ENCODE data around the gene GPI. TPM values are rescaled to one million over a fixed set of nuclear protein-coding genes. Genes with fewer than 3 reads are reported as not detected.
A peak's percentile ranks its signal among the peaks of the same experiment; 100 is the strongest.
"Not testable (repeated sequence)": the region's sequence is repeated elsewhere in the genome, so short reads cannot be mapped to it uniquely, and the experiment has no call there.

GPI gene
- polyA plus RNA-seq, 3 donors, result 152 to 211 (median 172) TPM

GRCh38 chr19:34386645-34387445, 21.8 kb downstream of the GPI start:
- DNase-seq (ENCODE audit: extremely low read depth in 1 of 11, low read depth in 9 of 11, low spot score in 4 of 11), result no peak

GRCh38 chr19:34387446-34387810, 22.4 kb downstream of the GPI start:
- no peak for DNase-seq (ENCODE audit: extremely low read depth in 1 of 11, low read depth in 9 of 11, low spot score in 4 of 11)

GRCh38 chr19:34388745-34389144, 23.7 kb downstream of the GPI start:
- DNase-seq (ENCODE audit: extremely low read depth in 1 of 11, low read depth in 9 of 11, low spot score in 4 of 11), result not testable (repeated sequence)

- DNase-seq (ENCODE audit: extremely low read depth in 1 of 11, low read depth in 9 of 11, low spot score in 4 of 11), result no peak
Measured at GRCh38 chr19:34391813-34392212, 26.8 kb downstream of the GPI start.

- DNase-seq (ENCODE audit: extremely low read depth in 1 of 11, low read depth in 9 of 11, low spot score in 4 of 11), result no peak
Measured at GRCh38 chr19:34393031-34393430, 28.0 kb downstream of the GPI start.

GRCh38 chr19:34393629-34394028, 28.6 kb downstream of the GPI start:
- no peak for DNase-seq (ENCODE audit: extremely low read depth in 1 of 11, low read depth in 9 of 11, low spot score in 4 of 11)

GRCh38 chr19:34397853-34398252, 32.9 kb downstream of the GPI start:
- DNase-seq (ENCODE audit: extremely low read depth in 1 of 11, low read depth in 9 of 11, low spot score in 4 of 11), result no peak

GRCh38 chr19:34399886-34400285, 34.9 kb downstream of the GPI start:
- DNase-seq (ENCODE audit: extremely low read depth in 1 of 11, low read depth in 9 of 11, low spot score in 4 of 11), result no peak

GRCh38 chr19:34400844-34401243, 35.8 kb downstream of the GPI start:
- DNase-seq (ENCODE audit: extremely low read depth in 1 of 11, low read depth in 9 of 11, low spot score in 4 of 11), result not testable (repeated sequence)

GRCh38 chr19:34402074-34402600, 37.1 kb downstream of the GPI start:
- no peak for DNase-seq (ENCODE audit: extremely low read depth in 1 of 11, low read depth in 9 of 11, low spot score in 4 of 11)

- DNase-seq (ENCODE audit: extremely low read depth in 1 of 11, low read depth in 9 of 11, low spot score in 4 of 11), result no peak
Measured at GRCh38 chr19:34403784-34404108, 38.8 kb downstream of the GPI start.

- DNase-seq (ENCODE audit: extremely low read depth in 1 of 11, low read depth in 9 of 11, low spot score in 4 of 11), result peak; percentile 76 to 91 (median 87)
Measured at GRCh38 chr19:34404109-34404909, 39.3 kb downstream of the GPI start, which contains the start of gene PDCD2L. TSS of gene PDCD2L (plus strand) at chr19:34404399. CDS start at chr19:34404431, 32 bp downstream.

GRCh38 chr19:34405892-34406660, 41.1 kb downstream of the GPI start:
- DNase-seq (ENCODE audit: extremely low read depth in 1 of 11, low read depth in 9 of 11, low spot score in 4 of 11), result no peak

GRCh38 chr19:34408411-34408810, 43.4 kb downstream of the GPI start:
- DNase-seq (ENCODE audit: extremely low read depth in 1 of 11, low read depth in 9 of 11, low spot score in 4 of 11), result no peak

GRCh38 chr19:34409189-34410164, 44.5 kb downstream of the GPI start:
- DNase-seq (ENCODE audit: extremely low read depth in 1 of 11, low read depth in 9 of 11, low spot score in 4 of 11), result no peak

GRCh38 chr19:34411216-34411615, 46.2 kb downstream of the GPI start:
- DNase-seq (ENCODE audit: extremely low read depth in 1 of 11, low read depth in 9 of 11, low spot score in 4 of 11), result no peak

GRCh38 chr19:34416021-34416545, 51.1 kb downstream of the GPI start:
- DNase-seq (ENCODE audit: extremely low read depth in 1 of 11, low read depth in 9 of 11, low spot score in 4 of 11), result no peak

GRCh38 chr19:34418300-34418699, 53.3 kb downstream of the GPI start:
- DNase-seq (ENCODE audit: extremely low read depth in 1 of 11, low read depth in 9 of 11, low spot score in 4 of 11), result no peak
